CD4-positive, alpha-beta T cell treated with Interleukin-1 beta for 1 hour (primary cell): ENCODE measurements around the gene PCED1B.

Experiments
- DNase-seq, 2 donors: peaks; one replicate each; pipeline ENCODE4 v3.0.0-alpha.2; 2020 to 2022

PCED1B gene

GRCh38 chr12:47068539-47068938 is 10.9 kb upstream of the PCED1B start:
- no peak for DNase-seq

- no peak for DNase-seq
Measured at GRCh38 chr12:47070310-47070709, 9.1 kb upstream of the PCED1B start.

- DNase-seq, result peak in 1 of 2 donors; percentile 40
Measured at GRCh38 chr12:47071241-47071852, 8.1 kb upstream of the PCED1B start.

- no peak for DNase-seq
Measured at GRCh38 chr12:47073951-47074350, 5.5 kb upstream of the PCED1B start.

GRCh38 chr12:47074757-47075156 is 4.7 kb upstream of the PCED1B start:
- no peak for DNase-seq

- DNase-seq, result no peak
Measured at GRCh38 chr12:47075192-47076084, 4.0 kb upstream of the PCED1B start.

GRCh38 chr12:47077206-47078085 is 2.0 kb upstream of the PCED1B start:
- no peak for DNase-seq

GRCh38 chr12:47078086-47078395 is 1.4 kb upstream of the PCED1B start:
- DNase-seq, result no peak

- peak; percentile 27 to 49 for DNase-seq
Measured at GRCh38 chr12:47078733-47079467, 521 bp upstream of the PCED1B start.

GRCh38 chr12:47079981-47080724 is 732 bp downstream of the PCED1B start:
- peak; percentile 13 to 38 for DNase-seq

- DNase-seq, result peak; percentile 46 to 58
Measured at GRCh38 chr12:47080725-47081502, 1.5 kb downstream of the PCED1B start.

GRCh38 chr12:47082283-47082682 is 2.9 kb downstream of the PCED1B start:
- DNase-seq, result no peak

GRCh38 chr12:47082796-47083621 is 3.6 kb downstream of the PCED1B start:
- no peak for DNase-seq

GRCh38 chr12:47084172-47084571 is 4.8 kb downstream of the PCED1B start:
- no peak for DNase-seq

GRCh38 chr12:47085815-47086252 is 6.4 kb downstream of the PCED1B start:
- DNase-seq, result peak; percentile 29 to 65

- no peak for DNase-seq
Measured at GRCh38 chr12:47087088-47087688, 7.8 kb downstream of the PCED1B start.

GRCh38 chr12:47088021-47088944 is 8.9 kb downstream of the PCED1B start:
- no peak for DNase-seq

- DNase-seq, result no peak
Measured at GRCh38 chr12:47091009-47091408, 11.6 kb downstream of the PCED1B start.

GRCh38 chr12:47094804-47095203 is 15.4 kb downstream of the PCED1B start:
- no peak for DNase-seq
